Peyer's patch (tissue), 4 donors: ENCODE measurements around the gene PPM1A.

Source experiments
- CTCF ChIP-seq, 6 experiments: fragments of 450-650 bp in 4 of 6; fragments of 200-600 bp in 2 of 6; sonication (generic) in 1 of 6; IDR thresholded peaks; one replicate each; pipeline ENCODE4 v1.5.1; 2017 to 2019; ENCODE audit warnings: antibody characterized with exemption in 6 of 6, mild to moderate bottlenecking in 3 of 6, moderate library complexity in 1 of 6
- POLR2A ChIP-seq, 2 donors: fragments of 450-650 bp; IDR thresholded peaks; one replicate each; pipeline ENCODE4 v1.5.1; 2017; ENCODE audit warnings: antibody characterized with exemption in 2 of 2, mild to moderate bottlenecking in 2 of 2, moderate library complexity in 2 of 2

GRCh38 chr14:60245380-60246177 lies 3.4 kb upstream of the PPM1A start:
- no peak for TF ChIP-seq CTCF (IDR thresholded peaks at IDR 0.05)
- TF ChIP-seq POLR2A (IDR thresholded peaks at IDR 0.05) = no peak
